ENCODE data around the gene SZT2. TPM values are rescaled to one million over a fixed set of nuclear protein-coding genes. Genes with fewer than 3 reads are reported as not detected.

Gene SZT2
- total and polyA plus RNA-seq, 2 of the 13 experiments (the other 11 are each of a cell fraction or from before 2014, with no cell fraction given): 8.0 to 8.8 TPM

GRCh38 chr1:43389326-43390313 is at the start of gene SZT2, which contains the start of gene MED8 (continued):
- no peak for TF ChIP-seq ADNP (CRISPR knock-in tag; IDR thresholded peaks at IDR 0.05)
- TF ChIP-seq YY1 (IDR thresholded peaks at IDR 0.05; ENCODE audit: insufficient read depth, insufficient replicate concordance, low read depth, low read length): peak; percentile 53
- peak; percentile 88 for TF ChIP-seq POLR2A (IDR thresholded peaks at IDR 0.05; ENCODE audit: insufficient read depth in 1 of 2, low read depth in 2 of 2, low read length in 2 of 2)
- no peak for TF ChIP-seq ZUFSP (CRISPR knock-in tag; IDR thresholded peaks at IDR 0.05; ENCODE audit: borderline replicate concordance)
- TF ChIP-seq E2F2 (CRISPR knock-in tag; IDR thresholded peaks at IDR 0.05; ENCODE audit: borderline replicate concordance): no peak
- TF ChIP-seq HMGXB4 (CRISPR knock-in tag; IDR thresholded peaks at IDR 0.05; ENCODE audit: borderline replicate concordance in 1 of 2, low read depth in 1 of 2): peak; percentile 14 to 70; a peak in 3 of 4 replicates
- peak; percentile 55; the same call in 1 of the 2 replicates for TF ChIP-seq ZNF704 (CRISPR knock-in tag; IDR thresholded peaks at IDR 0.05; ENCODE audit: borderline replicate concordance)
- peak; percentile 94 for TF ChIP-seq ZFX (CRISPR knock-in tag; IDR thresholded peaks at IDR 0.05; ENCODE audit: low read depth)
- no peak for TF ChIP-seq ARNT (IDR thresholded peaks at IDR 0.05)
- TF ChIP-seq MIER2 (CRISPR knock-in tag; IDR thresholded peaks at IDR 0.05): no peak; the same call in 1 of the 2 replicates
- no peak for TF ChIP-seq KAT2B (IDR thresholded peaks at IDR 0.05; ENCODE audit: borderline replicate concordance, low read depth, low read length)
- TF ChIP-seq ZNF790 (CRISPR knock-in tag; IDR thresholded peaks at IDR 0.05; ENCODE audit: borderline replicate concordance): peak; percentile 53; the same call in 1 of the 2 replicates
- no peak for TF ChIP-seq JUND (CRISPR knock-in tag; IDR thresholded peaks at IDR 0.05)
- TF ChIP-seq ZNF280D (CRISPR knock-in tag; IDR thresholded peaks at IDR 0.05): no peak
- peak; percentile 90 for TF ChIP-seq RBFOX2 (IDR thresholded peaks at IDR 0.05; ENCODE audit: low read depth, low read length)
